Activated CD8-positive, alpha-beta memory T cell treated with anti-CD3 and anti-CD28 coated beads for 1 hour (primary cell): Measurements from ENCODE around the gene BCAS3.

Experiments used
- DNase-seq, 2 donors: peaks; one replicate each; pipeline ENCODE4 v3.0.0-alpha.2; 2020; ENCODE audit warnings: low read depth in 1 of 2; ENCODE audit errors: extremely low read depth in 1 of 2

Gene BCAS3

GRCh38 chr17:61326330-61326729 lies 648.7 kb downstream of the BCAS3 start:
- no peak for DNase-seq

- DNase-seq, result no peak
These were observed 650.7 kb downstream of the BCAS3 start for GRCh38 chr17:61328351-61328750.

- DNase-seq, result no peak
These were observed 652.8 kb downstream of the BCAS3 start for GRCh38 chr17:61330174-61331150.

GRCh38 chr17:61331178-61331577 lies 653.5 kb downstream of the BCAS3 start:
- DNase-seq, result no peak

- no peak for DNase-seq
These were observed 654.2 kb downstream of the BCAS3 start for GRCh38 chr17:61331886-61332285.

- DNase-seq, result no peak
These were observed 655.5 kb downstream of the BCAS3 start for GRCh38 chr17:61333136-61333535.

GRCh38 chr17:61334673-61335072 lies 657.0 kb downstream of the BCAS3 start:
- no peak for DNase-seq

GRCh38 chr17:61335105-61335844 lies 657.6 kb downstream of the BCAS3 start:
- no peak for DNase-seq

GRCh38 chr17:61335845-61336655 lies 658.4 kb downstream of the BCAS3 start:
- DNase-seq, result no peak

GRCh38 chr17:61337290-61337689 lies 659.6 kb downstream of the BCAS3 start:
- no peak for DNase-seq

GRCh38 chr17:61338000-61338798 lies 660.5 kb downstream of the BCAS3 start:
- DNase-seq, result no peak

- no peak for DNase-seq
These were observed 661.3 kb downstream of the BCAS3 start for GRCh38 chr17:61338874-61339478.

- DNase-seq, result no peak
These were observed 663.0 kb downstream of the BCAS3 start for GRCh38 chr17:61340431-61341209.

GRCh38 chr17:61343576-61343975 lies 665.9 kb downstream of the BCAS3 start:
- no peak for DNase-seq

- no peak for DNase-seq
These were observed 667.4 kb downstream of the BCAS3 start for GRCh38 chr17:61345061-61345460.

GRCh38 chr17:61345825-61346666 lies 668.4 kb downstream of the BCAS3 start:
- DNase-seq, result no peak

GRCh38 chr17:61349350-61349749 lies 671.7 kb downstream of the BCAS3 start:
- no peak for DNase-seq

GRCh38 chr17:61351745-61352407 lies 674.2 kb downstream of the BCAS3 start:
- no peak for DNase-seq
